NCI-H1092 treated with DMSO at 0.1 percent for 48 hours (cell line): ENCODE data around the gene C7orf25.
"Not testable (repeated sequence)": the region's sequence is repeated elsewhere in the genome, so short reads cannot be mapped to it uniquely, and the experiment has no call there.

ENCODE experiments used
- DNase-seq: peaks from one replicate; lab custom pipeline; 2025; lab: John Stamatoyannopoulos, UW

C7orf25 gene

GRCh38 chr7:42929449-42929848 lies 17.6 kb upstream of the C7orf25 start:
- no peak for DNase-seq

- no peak for DNase-seq
Measured at GRCh38 chr7:42928754-42929153, 16.9 kb upstream of the C7orf25 start.

- no peak for DNase-seq
Measured at GRCh38 chr7:42926204-42926603, 14.3 kb upstream of the C7orf25 start.

- DNase-seq = no peak
Measured at GRCh38 chr7:42925630-42926029, 13.8 kb upstream of the C7orf25 start.

DNA sequence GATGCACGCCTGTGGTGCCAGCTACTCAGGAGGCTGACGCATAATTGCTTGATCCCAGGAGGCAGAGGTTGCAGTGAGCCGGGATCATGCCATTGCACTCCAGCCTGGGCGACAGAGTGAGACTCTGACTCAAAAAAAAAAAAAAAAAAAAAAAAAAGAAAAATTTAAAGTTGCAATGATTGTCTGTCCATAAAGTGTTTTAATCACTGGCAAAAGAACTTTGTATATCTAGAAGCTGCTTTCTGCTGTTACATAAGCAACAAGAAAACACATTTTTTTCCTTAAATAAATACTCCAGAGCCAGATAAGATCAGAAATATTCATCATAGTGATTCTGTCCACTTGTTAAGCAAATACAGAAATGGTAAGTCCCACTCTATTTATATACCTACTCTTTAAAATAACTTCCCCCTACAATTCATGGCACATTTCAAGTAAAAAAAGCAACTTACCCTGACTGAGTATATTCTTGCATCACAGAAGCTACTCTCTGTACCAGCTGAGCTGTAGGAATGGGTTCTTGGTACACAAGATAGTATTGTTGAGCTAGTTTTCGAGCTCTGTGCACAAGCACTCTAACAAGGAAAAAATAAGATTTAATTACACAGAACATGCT lies 12.5 kb upstream of the C7orf25 start:
- DNase-seq = no peak

DNA sequence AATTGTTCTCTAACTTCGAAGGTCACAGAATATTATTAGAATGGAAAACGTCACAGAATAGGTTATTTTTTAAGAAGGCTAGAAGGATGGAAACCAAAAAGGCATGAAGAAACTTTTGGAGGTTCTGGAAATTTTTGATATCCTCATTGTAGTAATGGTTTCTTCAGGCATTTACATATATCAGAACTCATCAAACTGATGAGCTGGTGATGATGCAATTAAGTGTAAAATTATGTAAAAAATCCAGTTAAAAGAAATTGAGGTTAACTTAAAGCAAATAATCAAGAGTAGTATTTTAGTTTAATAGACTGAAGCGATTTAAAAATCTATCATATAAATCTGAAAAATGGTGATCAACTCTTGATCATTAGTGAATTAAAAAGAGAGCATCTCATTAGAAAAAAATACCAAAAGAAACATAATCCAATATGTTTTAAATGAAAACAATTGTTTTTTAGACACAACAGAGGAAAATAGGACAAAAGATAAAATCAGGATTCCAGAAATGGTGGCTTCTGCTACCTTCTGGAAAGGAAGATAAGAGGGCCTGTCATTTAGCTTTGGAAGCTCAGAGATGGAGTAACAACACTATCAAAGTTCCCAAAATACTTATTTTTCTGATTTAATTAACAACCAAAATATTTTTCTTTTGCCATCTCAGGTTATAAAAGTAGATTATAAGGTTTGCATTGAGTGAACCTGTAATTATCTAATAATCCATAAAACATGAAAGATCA lies 10.3 kb upstream of the C7orf25 start:
- no peak for DNase-seq

DNA sequence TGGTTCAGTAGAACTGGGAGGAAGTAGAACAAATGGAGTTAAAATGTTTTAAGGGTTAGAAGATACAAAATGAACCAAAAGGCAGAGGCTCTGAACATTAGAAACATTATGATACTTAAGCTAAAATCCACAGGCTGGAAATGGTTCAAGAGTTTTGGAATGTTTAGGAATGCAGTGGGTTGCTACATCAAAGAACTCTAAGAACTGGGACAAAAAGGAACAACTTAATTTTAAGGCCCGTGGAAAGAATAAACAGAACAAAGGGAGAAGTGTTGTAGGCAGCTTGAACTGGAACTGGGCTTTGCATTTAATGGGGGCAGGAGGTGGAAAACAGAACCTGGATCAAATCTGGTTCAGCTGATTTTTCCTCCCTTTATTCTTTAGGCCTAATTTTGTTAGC lies 3.5 kb upstream of the C7orf25 start:
- no peak for DNase-seq

GRCh38 chr7:42914421-42915045 lies 2.7 kb upstream of the C7orf25 start:
- DNase-seq = no peak

DNA sequence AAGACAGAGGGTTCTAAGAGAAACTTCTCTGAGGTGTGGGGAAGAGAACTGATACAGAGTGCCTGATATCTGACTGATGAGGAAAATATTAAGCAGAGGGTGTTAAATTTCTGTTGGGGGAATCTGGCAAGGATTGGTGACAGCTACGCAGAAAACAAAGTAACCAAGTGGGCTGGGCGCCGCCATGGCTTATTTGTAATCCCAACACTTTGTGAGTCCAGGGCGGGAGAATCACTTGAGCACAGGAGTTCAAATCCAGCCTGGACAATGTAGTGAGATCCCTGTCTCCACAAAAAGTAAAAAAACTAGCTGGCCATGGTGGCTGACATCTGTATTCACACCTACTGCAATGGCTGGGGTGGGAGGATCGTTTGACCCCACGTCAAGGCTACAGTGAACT lies 2.1 kb upstream of the C7orf25 start:
- DNase-seq = no peak

DNA sequence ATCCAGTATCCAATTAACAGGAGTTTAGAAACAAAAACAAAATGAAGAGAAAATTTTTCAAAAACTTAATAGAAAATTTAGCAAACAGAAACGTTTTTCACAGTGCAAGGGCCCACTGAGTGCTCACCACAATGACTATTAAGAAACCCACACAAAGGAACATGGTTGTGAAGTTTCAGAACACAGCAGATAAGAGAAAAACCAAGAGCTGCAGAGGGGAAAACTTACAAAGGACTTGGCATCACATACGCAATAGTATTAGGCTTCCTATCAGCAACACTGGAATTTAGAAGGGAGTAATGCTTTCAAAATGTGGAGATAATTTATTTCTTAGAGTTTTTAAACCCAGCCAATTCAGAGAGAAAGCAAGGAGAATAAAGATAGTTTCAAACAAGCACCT lies 1.7 kb upstream of the C7orf25 start:
- no peak for DNase-seq

GRCh38 chr7:42910306-42910705 lies 1.6 kb downstream of the C7orf25 start:
- DNase-seq = no peak

DNA sequence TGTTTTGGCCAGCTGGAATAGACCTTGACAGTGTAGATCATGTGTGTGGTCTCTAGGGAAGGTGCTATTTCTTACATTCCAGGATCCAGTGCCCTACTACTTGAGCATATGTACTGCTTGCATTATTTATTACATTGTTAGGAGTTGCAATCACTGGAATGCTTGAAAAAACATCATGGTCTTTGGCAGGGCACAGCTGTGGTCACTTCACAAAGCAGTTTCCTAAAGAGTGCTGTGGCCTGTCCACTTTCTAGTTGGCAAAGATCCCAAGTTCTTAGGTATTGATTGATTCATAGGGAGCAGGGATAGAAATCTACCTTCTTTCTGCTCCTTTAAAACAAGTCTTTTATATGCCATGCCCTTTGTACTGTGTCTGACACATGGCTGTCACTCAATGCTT lies 4.6 kb downstream of the C7orf25 start:
- DNase-seq = no peak

DNA sequence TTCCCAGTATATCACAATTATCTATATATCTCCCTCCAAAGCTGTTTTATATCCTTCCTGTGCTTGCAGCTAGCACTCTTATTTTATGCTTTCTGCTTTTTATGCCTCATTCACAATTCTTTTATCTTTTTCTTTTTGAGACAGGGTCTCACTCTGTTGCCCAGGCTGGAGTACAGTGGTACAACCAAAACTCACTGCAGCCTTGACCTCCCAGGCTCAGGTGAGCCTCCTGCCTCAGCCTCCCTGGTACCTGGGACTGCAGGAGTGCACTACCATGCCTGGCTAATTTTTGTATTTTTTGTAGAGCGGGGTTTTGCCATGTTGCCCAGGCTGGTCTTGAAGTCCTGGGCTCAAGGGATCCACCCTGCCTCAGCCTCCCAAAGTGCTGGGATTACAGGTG lies 5.7 kb downstream of the C7orf25 start:
- DNase-seq = no peak

- DNase-seq = no peak
Measured at GRCh38 chr7:42902331-42902730, 9.5 kb downstream of the C7orf25 start.

DNA sequence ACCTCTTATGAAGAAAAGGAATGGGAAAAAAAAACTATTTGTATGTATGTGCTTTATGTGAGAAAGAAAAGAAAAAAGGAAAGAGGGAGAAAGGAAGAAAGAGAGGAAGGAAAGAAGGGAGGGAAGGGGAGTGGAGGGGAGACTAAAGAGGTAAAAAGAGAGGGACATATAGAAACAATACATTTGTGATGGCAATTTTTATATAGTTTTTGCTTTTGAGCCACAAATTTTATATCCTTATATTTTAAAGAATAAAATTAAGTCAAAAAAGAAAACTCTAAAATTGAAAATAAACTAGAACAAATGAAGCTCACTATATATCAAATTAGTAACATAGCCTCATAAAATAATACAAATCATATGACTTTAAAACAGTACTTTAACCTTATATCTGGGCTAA lies 11.0 kb downstream of the C7orf25 start:
- DNase-seq = no peak

- peak; percentile 44 for DNase-seq
Measured at GRCh38 chr7:42893346-42894240, 18.3 kb downstream of the C7orf25 start.

DNA sequence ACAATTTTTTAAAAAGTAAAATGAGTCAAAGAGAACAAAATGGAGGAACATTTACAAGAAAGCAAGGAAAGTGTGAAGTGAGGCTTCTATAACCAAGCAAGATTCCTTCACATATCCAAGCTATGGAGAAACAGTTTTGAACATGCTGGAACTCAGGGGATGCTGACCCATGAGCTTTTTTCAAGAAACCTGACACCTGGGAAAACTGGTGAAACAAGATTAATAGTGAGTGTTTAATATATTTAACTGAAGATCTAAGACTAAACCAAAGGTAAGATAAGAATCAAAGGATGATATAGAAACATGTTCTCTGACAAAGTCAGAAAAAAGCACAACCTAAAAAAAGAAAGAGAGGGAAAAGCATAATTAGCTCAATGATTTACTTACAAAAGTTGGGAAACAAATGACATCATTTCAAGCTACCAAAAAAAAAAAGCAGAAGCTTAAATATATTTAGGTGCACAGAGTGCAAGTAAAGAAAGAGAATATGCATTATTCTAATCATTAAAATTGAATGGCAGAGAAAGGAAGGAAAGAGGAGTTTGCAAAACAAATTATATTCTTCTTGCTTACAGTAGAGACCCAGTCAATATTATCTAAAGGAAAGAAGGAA lies 24.9 kb downstream of the C7orf25 start:
- DNase-seq = no peak

- no peak for DNase-seq
Measured at GRCh38 chr7:42886129-42886528, 25.7 kb downstream of the C7orf25 start.

DNA sequence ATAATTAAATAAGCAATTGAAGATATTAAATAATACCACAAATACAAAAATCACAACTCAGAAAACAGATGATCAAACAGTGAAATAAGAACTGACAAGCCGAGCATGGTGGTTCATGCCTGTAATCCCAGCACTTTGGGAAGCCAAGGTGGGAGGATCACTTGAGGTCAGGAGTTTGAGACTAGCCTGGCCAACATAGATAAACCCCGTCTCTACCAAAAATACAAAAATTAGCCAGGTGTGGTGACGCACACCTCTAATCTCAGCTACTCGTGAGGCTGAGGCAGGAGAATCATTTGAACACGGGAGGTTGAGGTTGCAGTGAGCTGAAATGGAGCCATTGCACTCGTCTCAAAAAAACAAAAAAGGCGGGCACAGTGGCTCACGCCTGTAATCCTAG lies 26.7 kb downstream of the C7orf25 start:
- not testable (repeated sequence) for DNase-seq

DNA sequence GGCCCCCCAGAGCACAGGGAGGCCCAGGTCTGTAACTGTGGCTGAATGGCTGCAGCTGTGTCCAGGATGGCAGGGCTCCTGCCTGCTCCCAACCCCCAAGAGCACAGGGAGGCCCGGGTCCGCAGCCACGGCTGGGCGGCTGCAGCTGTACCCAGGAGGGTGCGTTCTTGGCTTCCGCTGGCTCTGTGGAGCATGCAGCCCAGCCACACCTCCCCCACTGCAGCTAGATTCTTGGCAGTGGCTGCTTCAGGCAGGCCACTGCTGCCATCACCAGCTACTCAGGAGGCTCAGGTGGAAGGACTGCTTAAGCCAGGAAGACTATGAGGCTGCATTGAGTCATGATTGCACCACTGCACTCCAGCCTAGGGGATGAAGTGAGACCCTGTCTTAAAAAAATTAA lies 27.9 kb downstream of the C7orf25 start:
- DNase-seq = peak; percentile 74

DNA sequence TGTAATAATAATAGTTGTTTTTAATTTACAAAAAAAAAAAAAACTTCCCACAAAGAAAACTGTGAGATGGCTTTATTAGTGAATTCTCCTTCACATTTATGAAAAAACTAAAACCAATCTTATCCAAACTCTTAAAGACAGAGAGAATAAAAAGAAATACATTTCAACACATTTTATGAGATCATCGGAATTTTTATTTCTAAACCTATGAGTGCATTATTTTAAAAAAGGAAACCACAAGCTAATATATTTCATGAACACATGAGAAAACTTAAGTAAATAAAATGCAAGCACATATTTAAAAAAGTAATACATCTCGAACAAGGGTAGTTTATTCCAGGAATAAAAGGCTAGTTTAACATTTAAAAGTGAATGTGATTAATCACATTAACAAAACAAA lies 31.5 kb downstream of the C7orf25 start:
- no peak for DNase-seq

DNA sequence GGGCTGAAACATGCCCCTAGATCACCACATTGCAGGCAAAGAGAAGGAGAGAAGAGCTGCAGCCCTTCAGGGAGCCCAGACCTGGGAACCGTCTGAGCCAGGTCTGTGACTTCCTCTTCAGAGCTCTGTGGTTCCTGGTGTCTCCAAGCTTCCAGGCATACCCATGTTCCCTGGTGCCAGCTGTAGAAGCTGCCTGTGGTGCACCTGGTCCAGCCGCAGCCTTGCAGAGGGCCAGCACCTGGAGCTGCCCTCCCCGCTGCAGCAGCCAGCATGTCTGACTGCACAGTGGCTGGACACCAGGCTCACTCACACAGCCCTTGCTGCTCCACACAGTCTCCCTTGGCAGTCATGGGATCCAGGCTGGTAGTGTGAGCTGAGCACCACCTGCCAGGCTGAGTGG lies 33.6 kb downstream of the C7orf25 start:
- no peak for DNase-seq
